AG08396 (cell line): ENCODE results near the gene RSBN1L.
"Not testable (repeated sequence)": the region's sequence is repeated elsewhere in the genome, so short reads cannot be mapped to it uniquely, and the experiment has no call there.

ENCODE experiments used
- DNase-seq: peaks from one replicate; pipeline ENCODE4 v3.0.0; 2012; ENCODE audit warnings: low spot score, mixed read lengths

Gene RSBN1L

DNA sequence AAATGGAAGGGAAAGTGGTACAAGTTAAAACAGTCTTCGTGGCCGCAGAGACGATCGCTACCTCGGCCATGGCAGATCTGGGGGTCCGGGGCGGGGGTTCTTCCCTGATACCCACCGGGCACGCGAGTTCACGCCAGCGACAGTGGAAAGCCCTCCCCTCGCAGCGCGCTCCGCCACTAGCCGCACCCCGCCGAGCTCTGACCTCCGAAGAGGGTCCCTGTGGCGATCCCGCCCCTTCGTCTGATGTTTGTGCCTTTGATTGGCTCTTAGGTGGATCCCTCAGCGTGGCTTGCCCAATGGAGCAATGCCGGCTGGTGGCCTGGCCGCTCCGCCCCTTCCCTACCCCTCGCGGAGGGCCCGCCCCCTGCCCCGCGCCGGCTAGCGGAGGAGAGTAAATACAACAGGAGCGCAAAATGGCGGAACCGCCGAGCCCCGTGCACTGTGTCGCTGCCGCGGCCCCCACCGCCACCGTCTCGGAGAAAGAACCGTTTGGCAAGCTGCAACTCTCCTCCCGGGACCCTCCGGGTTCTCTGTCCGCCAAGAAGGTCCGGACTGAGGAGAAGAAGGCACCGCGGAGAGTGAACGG is at the start of gene RSBN1L:
Gene RSBN1L (plus strand): TSS at position 403 of the 586 bp plus-strand sequence. CDS start 11 bp downstream, at position 414.
- peak; percentile 96 for DNase-seq

DNA sequence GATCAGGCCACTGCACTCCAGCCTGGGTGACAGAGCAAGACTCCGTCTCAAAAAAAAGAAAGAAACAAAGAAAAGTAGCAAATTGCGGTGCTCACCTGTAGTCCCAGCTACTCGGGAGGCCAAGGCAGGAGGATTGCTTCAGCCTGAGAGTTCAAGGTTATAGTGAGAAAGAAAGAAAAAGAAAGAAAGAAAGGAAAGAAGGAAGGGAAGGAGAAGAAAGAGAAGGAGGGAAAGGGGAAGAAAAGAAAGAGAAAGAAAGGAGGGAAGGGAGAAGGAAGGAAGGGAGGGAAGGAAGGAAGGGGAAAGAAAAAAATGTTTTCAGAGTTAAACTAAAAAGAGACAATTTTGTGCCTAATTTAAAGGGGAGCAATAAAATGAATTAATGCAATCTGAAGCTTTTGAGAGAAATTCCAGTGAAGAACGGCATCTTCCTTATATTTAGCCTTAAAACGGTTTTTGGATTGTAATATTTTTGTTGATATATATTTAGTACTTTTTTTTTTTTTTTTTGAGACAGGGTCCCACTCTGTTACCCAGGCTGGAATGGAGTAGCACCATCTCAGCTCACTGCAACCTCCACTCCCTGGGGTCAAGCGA is 47.4 kb upstream of the RSBN1L start:
- DNase-seq = no peak

DNA sequence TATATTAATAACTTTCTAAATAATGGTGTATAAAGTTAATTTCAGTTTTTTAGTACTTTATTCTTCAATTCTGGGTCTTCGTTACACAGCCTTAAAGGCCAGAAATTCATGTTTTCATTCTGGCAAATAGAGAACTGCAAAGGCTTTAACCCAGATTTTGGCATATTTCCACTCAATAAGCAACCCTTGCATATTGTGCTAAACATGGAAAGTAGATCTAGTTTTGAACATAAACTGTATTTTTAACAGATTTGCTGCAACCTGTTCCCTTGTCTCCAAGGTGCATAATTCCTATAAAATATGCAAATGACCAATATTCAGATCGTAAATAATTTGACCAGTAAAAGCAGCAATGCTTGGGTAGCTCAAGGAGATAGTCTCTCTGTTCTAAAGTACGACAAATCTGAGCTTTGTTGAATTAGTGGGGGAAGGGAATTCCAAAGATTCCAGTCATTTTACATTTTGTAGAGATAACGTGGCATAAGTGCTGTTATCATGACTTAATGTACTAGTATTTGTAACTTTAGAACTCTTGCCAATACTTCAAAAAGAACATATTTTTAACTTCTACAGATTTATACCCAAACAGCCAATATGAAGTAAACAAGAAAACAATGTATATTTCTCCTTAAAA is 46.4 kb upstream of the RSBN1L start:
- DNase-seq = peak; percentile 30

DNA sequence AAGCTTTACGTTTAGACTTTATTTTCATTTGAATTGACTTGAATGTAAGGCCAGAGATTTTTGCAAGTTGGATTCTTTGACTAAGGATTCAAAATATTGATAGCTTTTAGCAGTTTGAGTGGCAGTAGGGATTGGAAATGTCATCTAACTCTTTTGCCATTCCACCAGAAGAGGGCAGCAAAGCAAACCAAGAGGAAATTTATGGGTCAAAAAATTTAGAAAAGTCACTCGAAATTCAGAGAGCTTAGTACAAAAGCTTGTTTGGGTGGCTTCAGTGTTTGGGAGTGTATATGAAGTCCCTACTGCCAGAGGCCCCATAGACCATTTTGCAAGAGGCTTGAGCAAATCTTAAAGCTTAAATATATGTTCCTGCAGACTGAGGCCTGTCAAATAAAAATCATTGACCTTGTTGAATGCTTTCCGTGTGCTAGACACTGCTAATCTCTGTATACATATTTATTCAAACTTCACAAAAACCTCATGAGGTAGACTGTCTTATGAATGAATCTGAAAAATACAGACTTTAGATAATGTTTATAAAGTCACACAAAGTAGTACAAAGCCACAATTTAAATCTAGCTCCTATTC is 44.6 kb upstream of the RSBN1L start:
- DNase-seq = peak; percentile 51

DNA sequence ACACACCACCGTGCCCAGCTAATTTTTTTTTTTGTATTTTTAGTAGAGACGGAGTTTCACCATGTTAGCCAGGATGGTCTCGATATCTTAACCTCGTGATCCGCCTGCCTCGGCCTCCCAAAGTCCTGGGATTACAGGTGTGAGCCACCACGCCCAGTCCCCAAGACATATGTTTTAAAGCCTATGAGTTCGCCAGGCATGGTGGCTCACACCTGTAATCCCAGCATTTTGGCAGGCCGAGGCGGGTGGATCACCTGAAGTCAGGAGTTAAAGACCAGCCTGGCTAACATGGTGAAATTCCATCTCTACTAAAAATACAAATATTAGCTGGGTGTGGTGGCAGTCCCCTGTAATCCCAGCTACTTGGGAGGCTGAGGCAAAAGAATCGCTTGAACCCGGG is 43.4 kb upstream of the RSBN1L start:
- not testable (repeated sequence) for DNase-seq

DNA sequence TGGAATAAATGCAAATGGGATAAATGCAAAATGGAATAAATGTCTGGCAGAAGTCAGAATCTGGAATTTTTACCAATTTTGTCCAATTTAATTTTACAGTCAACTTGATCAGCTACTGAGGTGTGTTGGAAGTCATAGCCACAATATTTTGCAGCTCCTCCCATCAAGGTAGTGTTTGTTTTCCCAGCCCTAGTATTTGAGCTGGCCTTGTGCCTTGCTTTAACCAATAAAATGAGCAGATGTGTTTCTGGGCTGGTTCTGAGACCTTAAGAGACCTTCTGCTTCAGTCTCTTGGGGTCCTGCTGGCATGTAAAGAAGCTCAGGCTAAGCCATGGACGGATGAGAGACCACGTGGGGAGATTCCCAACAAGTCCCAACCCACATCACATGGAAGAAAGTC is 42.7 kb upstream of the RSBN1L start:
- DNase-seq = no peak

DNA sequence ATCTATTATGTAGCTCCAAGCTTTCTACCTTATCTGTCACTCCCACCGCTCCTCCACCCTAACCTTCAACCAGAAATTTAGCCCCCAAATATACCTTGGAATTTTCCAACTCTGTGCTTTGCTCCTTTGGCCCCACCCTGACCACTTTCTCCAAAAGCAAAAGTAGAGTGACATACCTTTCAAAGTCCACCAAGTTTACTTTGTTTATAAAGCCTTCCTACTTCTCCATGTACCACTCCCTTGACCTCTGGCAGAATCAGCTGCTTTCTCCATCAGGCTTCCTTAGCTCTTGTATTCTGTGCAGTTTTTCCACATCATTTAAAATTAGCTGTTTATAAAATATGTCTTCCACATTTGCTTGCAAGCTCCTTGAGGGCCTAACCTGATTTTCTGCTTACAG is 40.9 kb upstream of the RSBN1L start:
- DNase-seq = no peak

DNA sequence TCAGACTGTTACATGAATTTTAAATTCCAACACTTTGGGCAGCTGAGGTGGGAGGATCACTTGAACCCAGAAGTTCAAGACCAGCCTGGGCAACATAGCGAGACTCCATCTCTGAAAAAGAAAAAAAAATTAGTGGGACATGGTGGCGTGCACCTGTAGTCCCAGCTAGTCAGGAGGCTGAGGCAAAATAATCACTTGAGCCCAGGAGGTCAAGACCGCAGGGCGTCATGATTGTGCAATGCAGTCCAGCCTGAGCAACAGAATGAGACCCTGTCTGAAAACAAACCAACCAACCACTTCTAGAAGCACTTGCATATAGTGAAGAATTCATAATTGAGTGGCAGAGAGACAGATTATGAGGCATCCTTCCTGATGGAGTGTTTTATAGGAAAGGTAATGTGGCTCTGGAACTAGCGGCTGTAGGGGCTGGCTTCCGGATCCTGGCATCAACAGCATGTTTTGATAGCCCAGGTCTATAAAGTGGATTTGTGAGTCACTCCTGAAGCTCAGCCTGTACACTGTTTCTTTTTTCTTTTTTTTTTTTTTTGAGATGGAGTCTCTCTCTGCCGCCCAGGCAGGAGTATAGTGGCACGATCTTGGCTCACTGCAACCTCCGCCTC is 40.3 kb upstream of the RSBN1L start:
- DNase-seq = no peak

DNA sequence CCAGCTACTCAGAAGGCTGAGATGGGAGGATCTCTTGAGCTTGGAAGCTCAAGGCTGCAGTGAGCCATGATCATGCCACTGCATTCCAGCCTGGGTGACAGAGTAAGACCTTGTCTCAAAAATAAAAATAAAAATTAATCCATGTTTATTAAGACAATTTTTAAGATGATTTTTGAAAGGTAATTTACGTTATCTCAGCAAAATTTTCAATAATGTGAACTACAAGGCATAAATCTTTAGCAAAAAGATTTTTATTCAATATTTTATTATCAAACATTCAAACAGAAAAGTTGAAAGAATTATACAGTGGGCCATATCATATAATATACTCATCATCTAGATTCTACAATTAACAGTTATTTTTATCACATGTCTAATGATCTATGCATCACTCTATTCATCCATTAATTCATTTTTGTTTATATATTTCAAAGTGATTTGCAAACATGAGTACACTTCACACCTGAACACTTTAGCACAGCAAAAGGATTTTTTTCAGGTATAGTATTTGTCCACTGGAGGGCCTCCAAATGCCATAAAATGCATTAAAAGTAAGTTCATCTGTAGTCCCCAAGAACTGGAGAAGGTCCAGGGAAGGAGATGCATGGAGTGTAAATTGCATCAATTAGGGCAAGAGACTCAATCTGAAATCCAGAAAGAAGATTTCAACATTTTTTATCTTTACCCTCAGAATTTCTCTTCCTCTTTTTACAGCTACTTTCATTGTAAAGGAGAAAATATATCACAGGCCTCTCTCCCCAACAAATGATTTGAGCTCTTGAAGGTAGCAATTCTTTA is 38.6 kb upstream of the RSBN1L start:
- no peak for DNase-seq

DNA sequence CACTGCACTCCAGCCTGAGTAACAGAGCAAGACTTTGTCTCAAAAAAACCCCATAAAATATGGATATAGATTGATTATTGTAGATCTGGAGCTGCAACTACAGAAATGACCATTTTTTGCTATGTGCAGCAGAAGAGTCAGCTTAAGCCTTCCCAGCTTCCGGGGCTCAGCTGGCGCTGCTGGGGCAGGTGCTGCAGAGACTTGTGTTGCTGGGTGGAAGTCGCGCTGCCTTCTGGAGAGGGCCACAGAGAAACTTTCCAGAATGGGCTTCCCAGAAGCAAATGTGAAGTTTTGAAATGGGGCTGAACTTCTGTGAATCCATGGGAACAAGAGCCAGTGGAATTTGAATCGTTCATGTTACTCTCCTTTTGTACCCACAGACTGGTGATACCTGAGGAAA is 37.3 kb upstream of the RSBN1L start:
- DNase-seq = no peak

DNA sequence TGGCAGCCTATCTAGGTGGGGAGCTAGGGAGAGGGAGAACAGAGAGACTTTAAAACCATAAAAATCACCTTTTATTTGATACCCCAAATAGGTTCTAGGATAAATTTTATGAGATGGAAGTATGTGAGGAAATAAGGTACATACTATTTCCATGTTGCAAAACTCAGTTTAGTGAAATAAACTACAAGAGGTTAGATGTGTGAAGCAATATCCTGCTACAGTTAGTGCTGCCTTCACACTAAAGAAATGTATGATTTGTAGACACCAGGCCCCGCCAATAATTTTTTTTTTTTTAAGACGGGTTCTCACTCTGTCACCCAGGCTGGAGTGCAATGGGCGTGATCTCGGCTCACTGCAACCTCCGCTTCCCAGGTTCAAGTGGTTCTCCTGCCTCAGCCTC is 34.4 kb upstream of the RSBN1L start:
- DNase-seq = no peak

DNA sequence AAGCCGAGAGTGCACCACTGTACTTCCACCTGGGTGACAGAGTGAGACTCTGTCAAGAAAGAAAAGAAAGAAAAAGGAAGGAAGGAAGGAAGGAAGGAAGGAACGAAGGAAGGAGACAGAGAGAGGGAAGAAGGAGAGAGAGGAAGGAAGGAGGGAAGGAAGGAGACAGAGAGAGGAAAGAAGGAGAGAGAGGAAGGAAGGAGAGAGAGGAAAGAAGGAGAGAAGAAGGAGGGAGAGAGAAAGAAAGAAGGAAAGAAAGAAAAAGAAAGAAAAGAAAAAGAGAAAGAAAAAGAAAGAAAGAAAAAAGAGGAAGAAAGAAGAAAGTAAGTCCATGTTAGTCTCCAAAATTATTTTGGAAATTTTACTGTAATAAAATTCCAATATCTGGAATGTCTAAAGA is 33.4 kb upstream of the RSBN1L start:
- DNase-seq = no peak

DNA sequence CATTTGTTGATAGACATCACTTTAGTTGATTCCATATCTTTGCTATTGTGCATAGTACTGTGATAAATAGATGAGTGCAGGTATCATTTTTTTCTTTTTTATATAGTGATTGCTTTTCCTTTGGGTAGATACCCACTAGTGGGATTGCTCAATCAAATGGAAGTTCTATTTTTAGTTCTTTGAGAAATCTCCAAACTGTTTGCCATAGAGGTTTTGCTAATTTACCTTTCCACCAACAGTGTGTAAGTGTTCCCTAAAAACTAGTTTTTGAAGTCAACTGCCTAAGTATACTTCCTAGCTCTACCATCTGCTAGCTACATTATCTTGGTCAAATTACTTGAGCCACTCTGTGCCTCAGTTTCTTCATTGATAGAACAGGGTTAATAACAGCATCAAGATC is 31.5 kb upstream of the RSBN1L start:
- no peak for DNase-seq

DNA sequence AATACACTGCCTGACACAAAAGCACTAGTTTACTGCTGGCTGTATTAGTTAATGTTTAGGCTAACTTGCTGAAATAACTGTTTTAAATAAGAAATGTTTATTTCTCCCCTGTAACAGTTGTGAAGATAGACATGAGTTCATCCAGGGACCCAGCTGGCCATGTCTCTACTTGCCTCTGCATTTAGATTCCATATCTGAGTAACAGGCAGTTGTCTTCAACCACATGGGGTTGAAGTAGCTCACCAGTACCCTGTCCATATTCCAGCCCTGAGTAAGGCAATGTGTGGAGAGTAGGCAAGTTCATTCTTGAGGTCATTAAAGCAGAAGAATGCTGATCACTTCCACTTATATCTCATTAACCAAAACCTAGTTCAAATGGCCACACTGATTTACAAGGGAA is 31.1 kb upstream of the RSBN1L start:
- no peak for DNase-seq

DNA sequence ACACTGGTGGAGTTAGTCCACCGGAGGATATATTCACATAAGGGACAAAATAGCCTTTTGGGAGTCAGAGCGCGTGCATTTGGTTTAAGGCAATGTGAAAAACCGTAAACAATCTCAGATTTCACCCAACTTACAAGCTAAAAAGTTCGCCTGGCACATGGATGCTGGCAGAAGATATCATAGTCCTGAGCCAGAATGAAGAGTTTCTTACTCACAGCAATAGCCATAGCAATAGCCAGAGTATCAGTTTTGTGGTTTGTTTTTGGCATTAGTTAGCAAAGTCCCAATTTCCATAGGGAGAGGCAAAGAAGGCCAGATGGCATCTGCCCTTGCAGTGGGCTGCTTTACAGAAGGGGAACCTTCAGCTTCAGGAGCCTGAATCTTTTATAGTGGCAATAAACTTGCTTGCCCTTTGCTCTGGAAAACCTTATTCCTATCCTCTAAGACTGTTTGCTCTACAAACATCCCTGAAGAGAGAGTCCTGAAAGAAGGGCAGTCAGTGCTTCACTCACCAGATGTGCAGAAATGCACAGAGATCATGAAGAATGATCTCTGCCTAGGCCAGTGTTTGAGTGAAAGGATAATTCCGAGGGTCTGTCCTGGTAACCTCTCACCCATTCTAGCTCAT is 28.7 kb upstream of the RSBN1L start:
- no peak for DNase-seq

DNA sequence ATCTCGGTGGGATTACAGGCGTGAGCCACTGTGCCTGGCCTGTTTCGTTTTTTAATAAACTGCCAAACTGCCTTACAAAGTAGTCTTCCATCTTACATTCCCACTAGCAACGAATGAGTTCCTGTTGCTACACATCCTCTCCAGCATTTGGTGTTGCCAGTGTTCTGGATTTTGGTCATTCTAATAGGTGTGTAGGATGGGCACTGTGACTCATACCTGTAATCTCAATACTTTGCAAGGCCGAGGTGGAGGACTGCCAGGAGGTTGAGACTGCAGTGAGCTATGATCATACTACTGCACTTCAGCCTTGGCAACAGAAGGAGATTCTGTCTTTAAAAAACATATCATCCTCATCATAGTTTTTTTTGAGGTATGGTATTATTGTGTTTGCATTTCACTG is 21.4 kb upstream of the RSBN1L start:
- no peak for DNase-seq

DNA sequence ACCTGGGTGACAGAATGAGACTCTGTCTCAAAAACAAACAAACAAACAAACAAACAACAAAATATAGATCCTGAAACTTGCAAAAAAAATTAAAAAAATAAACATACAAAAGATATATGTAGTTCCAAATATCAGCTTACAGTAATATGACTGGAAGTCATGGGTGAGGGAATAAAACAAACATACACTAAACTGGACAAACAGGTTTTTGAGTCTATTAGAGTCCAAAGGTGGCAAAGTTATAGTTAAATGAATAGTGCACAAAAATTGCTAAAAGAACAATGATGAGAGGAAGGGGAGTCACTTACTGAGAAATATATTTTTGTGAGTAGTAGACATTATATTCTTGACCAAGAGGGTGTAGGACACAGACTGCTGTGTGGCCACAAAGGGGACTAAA is 16.7 kb upstream of the RSBN1L start:
- no peak for DNase-seq

DNA sequence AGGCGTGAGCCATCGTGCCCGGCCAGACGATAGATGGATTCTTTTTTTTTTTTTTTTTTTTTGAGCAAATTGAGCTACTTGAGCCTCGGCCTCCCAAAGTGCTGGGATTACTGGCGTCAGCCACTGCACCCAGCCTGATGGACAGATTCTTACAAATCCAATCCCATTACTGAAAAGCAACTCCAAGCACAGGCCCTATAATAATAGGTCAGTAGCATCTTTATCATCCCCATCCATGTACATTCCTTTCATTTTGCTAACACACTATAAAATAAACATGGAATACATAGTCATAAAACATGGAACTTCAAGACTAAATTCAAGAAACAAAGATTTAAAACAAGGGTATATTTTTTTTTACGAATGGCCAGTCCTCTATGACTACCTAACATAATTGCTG is 16.0 kb upstream of the RSBN1L start:
- DNase-seq = no peak

DNA sequence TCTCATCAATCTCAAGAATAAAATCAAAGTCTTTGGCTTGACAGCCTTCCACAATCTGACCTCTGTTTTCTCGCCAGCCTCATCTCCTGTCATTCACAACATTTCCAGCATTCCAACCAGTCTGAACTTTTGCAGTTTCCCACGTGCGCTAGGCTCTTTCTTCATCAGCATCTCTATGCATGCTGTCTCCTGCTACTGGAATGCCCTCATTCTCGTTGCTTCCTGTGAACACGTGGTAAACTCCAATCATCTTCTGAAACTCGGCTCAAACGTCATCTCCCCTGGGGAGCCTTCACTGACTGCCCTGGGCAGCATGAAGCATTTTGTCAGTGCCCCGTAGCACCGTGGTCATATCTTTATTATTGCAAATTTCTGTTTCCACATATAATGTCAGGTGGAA is 12.2 kb upstream of the RSBN1L start:
- no peak for DNase-seq

DNA sequence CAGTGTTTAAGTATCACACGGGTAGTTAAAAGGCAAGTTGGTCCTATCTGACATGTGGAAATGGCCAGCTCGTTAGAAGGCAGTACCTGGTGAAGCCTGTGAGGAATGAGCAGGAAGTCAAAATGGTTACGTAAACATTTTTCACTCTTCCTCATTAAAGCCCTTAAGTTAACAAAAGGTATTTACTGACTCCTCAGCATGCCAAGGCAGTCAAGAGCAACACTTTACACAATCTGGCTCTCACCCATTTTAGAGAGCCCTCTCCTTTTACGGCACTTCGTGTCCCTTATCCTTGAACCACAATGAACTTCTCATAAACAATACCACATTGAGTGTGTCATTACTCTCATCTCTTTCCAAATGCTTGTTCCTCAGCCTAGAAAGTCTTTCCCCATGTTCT is 11.0 kb upstream of the RSBN1L start:
- DNase-seq = no peak

DNA sequence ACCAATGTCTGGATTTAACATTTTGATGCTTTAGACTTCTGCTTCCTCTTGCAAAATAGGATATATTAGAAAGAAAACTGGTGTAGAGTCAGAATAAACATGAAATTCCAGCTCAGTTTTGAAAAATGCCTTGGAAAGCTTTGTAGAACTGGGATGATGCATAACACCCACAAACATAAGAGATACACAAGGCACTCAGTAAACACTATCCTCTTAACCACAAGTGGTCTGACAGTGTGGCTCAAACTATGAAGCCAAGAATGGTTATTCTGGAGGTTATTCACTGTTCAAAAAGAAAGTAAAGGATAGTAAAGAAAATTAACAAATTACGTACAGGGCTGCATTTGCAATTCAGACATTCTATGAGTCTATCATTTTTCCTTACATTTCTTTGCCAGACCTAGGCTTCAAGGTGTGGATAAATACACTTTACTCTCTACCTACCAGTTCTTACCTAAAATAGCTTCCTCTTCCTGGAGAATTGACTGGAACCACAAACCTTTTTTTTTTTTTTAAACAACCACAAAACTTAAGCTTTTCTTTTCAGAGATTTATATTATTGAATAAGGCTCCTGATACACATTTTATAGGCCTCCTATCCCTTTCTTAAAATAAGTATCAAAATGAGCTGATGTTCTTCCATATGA is 9.0 kb upstream of the RSBN1L start:
- peak; percentile 24 for DNase-seq
